Measurements from ENCODE around the gene SRC. TPM values are rescaled to one million over a fixed set of nuclear protein-coding genes. Genes with fewer than 3 reads are reported as not detected.

The SRC gene
- total and polyA plus RNA-seq, 2 of the 8 experiments (the other 6 are each of a cell fraction or from before 2014, with no cell fraction given) = 27.6 to 28.8 TPM

- Histone ChIP-seq H3K4ac (replicated peaks; ENCODE audit: insufficient read length, low read depth, low read length) (no peak overlapping the region), H3K36me3 (ENCODE audit: control insufficient read depth in 2 of 4, insufficient read depth in 4 of 4, low read length in 3 of 4) (peaks cover 0 to 4% (median 0%) of the 10 kb centered on the region in 4 experiments; a peak in 3 of 8 replicates), H3K9ac (replicated peaks in 1 of 4; ENCODE audit: extremely low read depth in 1 of 4, low read depth in 3 of 4, low read length in 3 of 4) (no peak overlapping the region), H3K4me1 (replicated peaks in 1 of 4; ENCODE audit: control insufficient read depth in 3 of 4, insufficient read depth in 4 of 4, low read length in 3 of 4) (peaks cover 0 to 6% (median 0%) of the 10 kb centered on the region in 4 experiments; a peak in 2 of 7 replicates), H3K4me2 (ENCODE audit: insufficient read depth in 1 of 2, low read depth in 2 of 2, low read length in 2 of 2) (no peak overlapping the region), H2BK12ac (ENCODE audit: low read depth, low read length) (no peak overlapping the region), H3K56ac (replicated peaks; ENCODE audit: insufficient read length, low read depth, low read length) (no peak overlapping the region), H3K9me3 (ENCODE audit: insufficient read depth in 2 of 2, low read depth in 1 of 2, low read length in 1 of 2) (no peaks in the 10 kb centered on the region), H3K27ac (ENCODE audit: low read depth, low read length) (no peak overlapping the region), H4K20me1 (replicated peaks in 1 of 2; ENCODE audit: control insufficient read depth in 1 of 2, insufficient read depth in 2 of 2, low read length in 2 of 2) (peaks cover 3 to 20% of the 10 kb centered on the region in 2 experiments), H3K4me3 (ENCODE audit: extremely low read depth in 1 of 4, insufficient read depth in 2 of 4, low read depth in 3 of 4, low read length in 4 of 4) (no peak overlapping the region), H3K27me3 (replicated peaks in 1 of 4; ENCODE audit: control insufficient read depth in 3 of 4, extremely low read depth in 1 of 4, insufficient read depth in 3 of 4, low read length in 3 of 4) (no peaks in the 10 kb centered on the region), H3K23me2 (ENCODE audit: low read depth, low read length) (no peaks in the 10 kb centered on the region), H2BK5ac (ENCODE audit: low read depth, low read length) (no peak overlapping the region), H2BK120ac (replicated peaks; ENCODE audit: low read depth, low read length) (no peak overlapping the region), H3K79me2 (ENCODE audit: control insufficient read depth in 1 of 2, insufficient read depth in 2 of 2, low read length in 2 of 2) (peaks cover 3 to 86% of the 10 kb centered on the region in 2 experiments; a peak in 3 of 4 replicates), H2AK5ac (ENCODE audit: low read depth, low read length) (no peak overlapping the region), H2AFZ (ENCODE audit: low read length) (no peak overlapping the region), H3K23ac (ENCODE audit: insufficient read length) (no peak overlapping the region), H2BK15ac (ENCODE audit: low read length) (no peak overlapping the region), H3K79me1 (ENCODE audit: low read depth, low read length) (peaks cover 29% of the 10 kb centered on the region), H3K18ac (ENCODE audit: extremely low read depth, low read length) (no peak overlapping the region), H3K14ac (ENCODE audit: insufficient read length) (no peak overlapping the region), H4K5ac (ENCODE audit: insufficient read length, low read depth, low read length) (no peak overlapping the region), H4K8ac (ENCODE audit: extremely low read depth, insufficient read depth, low read length) (peak overlapping the region; percentile 63; the same call in 1 of the 2 replicates), H4K91ac (replicated peaks; ENCODE audit: insufficient read length, low read length) (no peak overlapping the region), H2BK20ac (ENCODE audit: low read length) (no peak overlapping the region)
- ChIA-PET POLR2A (ENCODE audit: partially characterized antibody) (interaction anchor here (0.8 to 1.3 kb wide), 6 partner anchors 8 to 177 kb away, joined by 3 to 16 read pairs (median 4); partner anchors contain the start of genes MANBAL, RPN2 and SRC), CTCF (ENCODE audit: partially characterized antibody) (interaction anchor here (0.6 to 1.7 kb wide), 6 partner anchors 9 to 159 kb away, joined by 3 to 6 read pairs (median 4); no protein-coding TSS in a partner anchor)
- no peak for DNase-seq (ENCODE audit: low read depth in 1 of 2, low spot score in 2 of 2)
- no peak for FAIRE-seq
- 91% methylated on average over 15 of the region's 15 CpGs; no CpG with 5 or more reads in 1 of the 2 experiments for WGBS, 2 experiments (ENCODE audit: extremely low coverage in 1 of 2, insufficient coverage in 1 of 2, insufficient read length in 1 of 2, insufficient replicate concordance in 2 of 2, low coverage in 1 of 2, low lambda C conversion rate in 2 of 2, missing lambda C conversion rate in 1 of 2)
- no peak for TF ChIP-seq CREB1 (IDR thresholded peaks at IDR 0.05)
- TF ChIP-seq USF2 (IDR thresholded peaks at IDR 0.05; ENCODE audit: low read length) = no peak
- TF ChIP-seq CTCF (IDR thresholded peaks at IDR 0.05; ENCODE audit: control extremely low read depth in 1 of 3, insufficient read depth in 1 of 3, low read depth in 1 of 3, low read length in 3 of 3) = no peak
- TF ChIP-seq NANOG (IDR thresholded peaks at IDR 0.05; ENCODE audit: insufficient read depth, low read depth, low read length, poor library complexity, severe bottlenecking) = no peak
- no peak for TF ChIP-seq PHF8 (conservative IDR thresholded peaks at IDR 0.05; ENCODE audit: low read depth, low read length)
- no peak for TF ChIP-seq FOSL1 (IDR thresholded peaks at IDR 0.05; ENCODE audit: insufficient read depth, low read depth, low read length)
- no peak for TF ChIP-seq SP1 (IDR thresholded peaks at IDR 0.05; ENCODE audit: low read depth, low read length)
These were observed 9.6 kb downstream of the SRC start for GRCh38 chr20:37355252-37356180.

Measured in H1 (cell line).